NCI-H446 (cell line): ENCODE measurements around the gene MTIF3.

Experiments used
- DNase-seq, 2 experiments: peaks; one replicate each; lab custom pipeline; 2025; lab: John Stamatoyannopoulos, UW

MTIF3 gene

GRCh38 chr13:27455331-27455855 lies 5.0 kb upstream of the MTIF3 start:
- no peak for DNase-seq

- peak in 1 of 2 experiments; percentile 11 for DNase-seq
Measured at GRCh38 chr13:27450921-27451471, 632 bp upstream of the MTIF3 start.

- DNase-seq: no peak
Measured at GRCh38 chr13:27449081-27449603, 1.2 kb downstream of the MTIF3 start.

GRCh38 chr13:27448308-27448707 lies 2.1 kb downstream of the MTIF3 start:
- DNase-seq: no peak

- DNase-seq: no peak
Measured at GRCh38 chr13:27446986-27447583, 3.3 kb downstream of the MTIF3 start.

- no peak for DNase-seq
Measured at GRCh38 chr13:27442797-27443196, 7.6 kb downstream of the MTIF3 start.

- no peak for DNase-seq
Measured at GRCh38 chr13:27442071-27442647, 8.2 kb downstream of the MTIF3 start.

GRCh38 chr13:27440408-27440807 lies 10.0 kb downstream of the MTIF3 start:
- DNase-seq: no peak

GRCh38 chr13:27437126-27437525 lies 13.2 kb downstream of the MTIF3 start:
- no peak for DNase-seq

GRCh38 chr13:27432611-27433210 lies 17.7 kb downstream of the MTIF3 start:
- DNase-seq: no peak

GRCh38 chr13:27432180-27432579 lies 18.2 kb downstream of the MTIF3 start:
- DNase-seq: no peak

GRCh38 chr13:27428160-27428559 lies 22.2 kb downstream of the MTIF3 start:
- DNase-seq: no peak

- DNase-seq: no peak
Measured at GRCh38 chr13:27427641-27428040, 22.7 kb downstream of the MTIF3 start.

- peak; percentile 52 to 63 for DNase-seq
Measured at GRCh38 chr13:27425918-27426630, 24.3 kb downstream of the MTIF3 start.

GRCh38 chr13:27425158-27425917 lies 25.0 kb downstream of the MTIF3 start:
- no peak for DNase-seq

GRCh38 chr13:27424246-27425157 lies 25.9 kb downstream of the MTIF3 start, which contains the start of gene GTF3A:
Gene GTF3A, plus strand, starts transcription at chr13:27424619.
- peak; percentile 73 to 93 for DNase-seq

GRCh38 chr13:27423333-27423732 lies 27.0 kb downstream of the MTIF3 start:
- DNase-seq: peak in 1 of 2 experiments; percentile 19

GRCh38 chr13:27421101-27421871 lies 29.1 kb downstream of the MTIF3 start:
- no peak for DNase-seq

- no peak for DNase-seq
Measured at GRCh38 chr13:27419328-27419727, 31.0 kb downstream of the MTIF3 start.
